H4 (cell line): ENCODE data around the gene ALCAM. TPM values are rescaled to one million over a fixed set of nuclear protein-coding genes. Genes with fewer than 3 reads are reported as not detected.

Source experiments
- DNase-seq: peaks from one replicate; pipeline ENCODE4 v3.0.0-alpha.2; 2015; ENCODE audit warnings: low spot score
- total RNA-seq: library from RNA; depleted of rRNA; stranded (reverse); fragments of >200 nt; shearing (Covaris generic); gene quantifications from 2 replicates; pipeline ENCODE4 v1.2.3, GENCODE V29; 2014; rRNA removed

The ALCAM gene
- total RNA-seq: 78.1 and 88.4 TPM in 2 replicates

DNA sequence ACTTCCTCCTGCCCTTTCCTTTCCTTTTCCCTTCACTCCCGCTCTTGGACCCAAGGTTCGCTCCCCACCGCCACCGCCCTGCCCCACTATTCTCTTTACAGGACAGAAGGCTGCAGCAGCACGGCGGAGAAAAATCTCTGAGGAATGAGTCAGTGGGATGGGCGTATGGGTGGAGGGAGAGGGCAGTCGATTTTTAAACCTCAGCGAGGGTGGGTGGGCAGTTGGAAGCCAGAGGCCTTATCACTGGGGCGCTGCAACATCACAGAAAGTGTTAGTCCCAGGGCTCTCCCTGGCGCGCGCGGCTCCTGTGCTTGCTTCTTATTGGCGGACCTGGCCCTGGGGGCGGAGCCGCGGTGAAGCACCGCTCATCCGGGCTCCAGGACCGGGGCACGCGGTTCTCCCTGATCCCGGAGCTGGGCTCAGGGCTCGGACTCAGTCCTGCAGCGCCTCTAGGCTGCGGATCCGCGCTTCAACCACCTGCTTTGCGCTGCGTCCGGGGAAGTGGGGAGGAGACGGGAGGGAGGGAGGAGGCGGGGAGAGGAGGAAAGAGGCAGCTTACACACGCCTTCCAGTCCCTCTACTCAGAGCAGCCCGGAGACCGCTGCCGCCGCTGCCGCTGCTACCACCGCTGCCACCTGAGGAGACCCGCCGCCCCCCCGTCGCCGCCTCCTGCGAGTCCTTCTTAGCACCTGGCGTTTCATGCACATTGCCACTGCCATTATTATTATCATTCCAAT, at the start of gene ALCAM:
ALCAM (plus strand) TSS at position 584 of the 737 bp plus-strand sequence.
- peak; percentile 98 for DNase-seq

DNA sequence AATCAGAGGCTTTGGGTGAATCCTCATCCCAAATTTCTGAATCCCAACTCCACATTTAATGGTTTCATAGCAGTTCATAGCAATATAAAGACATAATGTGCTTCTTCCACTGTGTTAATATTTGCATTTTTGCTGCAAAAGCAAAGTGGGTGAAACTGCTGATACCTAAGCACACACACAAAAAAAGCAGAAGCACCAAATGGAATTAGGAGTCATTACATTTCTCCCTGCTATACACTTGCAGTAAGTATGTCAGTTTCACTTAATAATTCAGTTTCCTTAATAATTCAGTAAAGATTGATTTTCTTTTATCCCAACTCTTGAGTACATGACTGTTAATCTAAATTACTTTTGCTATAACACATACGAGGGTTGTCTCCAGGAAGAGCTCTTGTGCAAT, 48.9 kb upstream of the ALCAM start:
- no peak for DNase-seq

DNA sequence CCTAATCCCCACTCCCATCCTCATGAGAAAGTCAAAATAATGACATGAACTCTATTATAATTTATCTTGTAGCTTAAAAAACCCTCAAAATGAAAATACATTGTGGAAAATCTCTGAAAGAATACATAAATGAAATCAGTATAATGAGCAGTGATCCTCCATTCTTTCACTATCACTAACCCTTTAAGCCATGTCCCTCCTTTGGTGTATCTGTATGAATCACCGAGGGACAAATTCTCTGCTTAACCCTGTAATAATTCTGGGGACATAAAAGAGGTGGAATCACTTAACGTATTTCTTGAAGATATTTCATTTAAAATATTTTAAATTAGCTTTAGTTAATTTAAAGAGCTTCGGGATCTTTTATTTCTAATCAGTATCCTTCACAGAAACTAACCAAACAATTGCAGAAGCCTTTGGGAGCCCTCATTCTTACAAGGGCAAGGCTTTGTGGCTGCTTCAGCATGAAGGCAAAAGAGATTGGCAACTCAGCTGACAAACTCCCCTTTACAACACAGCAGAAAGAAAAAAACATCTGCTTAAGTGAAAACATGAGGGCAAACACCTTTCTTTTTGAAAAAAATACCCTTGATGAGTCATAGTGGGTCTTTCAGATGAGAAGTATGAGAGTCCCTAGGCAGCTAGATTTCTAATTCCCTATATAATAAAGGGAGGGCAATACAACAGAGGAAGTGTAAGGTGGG, 44.0 kb upstream of the ALCAM start:
- DNase-seq: no peak

DNA sequence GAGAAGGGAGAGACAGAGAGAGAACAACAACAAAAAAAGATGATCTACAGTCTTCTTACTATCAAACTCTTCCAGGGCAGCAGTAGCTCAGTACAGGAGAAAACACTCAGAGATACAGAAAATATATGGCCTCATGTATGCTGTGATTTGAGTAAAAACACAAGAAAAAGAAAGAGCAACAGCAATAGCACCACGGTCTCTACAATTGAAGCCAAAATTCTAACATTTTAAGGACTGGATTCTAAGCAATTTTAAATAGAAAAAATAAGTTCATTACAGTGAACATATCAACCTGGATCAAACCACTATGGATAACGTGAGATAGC, 43.5 kb upstream of the ALCAM start:
- DNase-seq: no peak

DNA sequence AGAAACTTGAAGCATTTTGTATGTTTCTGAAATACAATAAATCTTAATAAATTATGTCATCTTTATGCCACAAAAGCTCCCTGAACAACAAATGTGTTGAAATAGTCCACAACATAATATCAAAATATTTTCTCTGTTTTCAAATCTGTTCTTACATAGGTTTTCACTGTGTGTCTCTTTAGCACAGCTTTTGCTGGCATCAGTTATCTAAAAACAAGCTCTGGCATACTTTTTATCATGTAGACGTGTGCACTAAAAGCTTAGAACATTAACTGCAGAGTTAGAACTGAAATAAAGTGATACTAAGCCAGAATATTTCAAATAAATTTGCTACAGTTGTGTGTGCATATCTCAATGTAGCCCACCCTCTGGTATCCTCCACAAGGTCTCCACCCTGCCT, 41.8 kb upstream of the ALCAM start:
- no peak for DNase-seq

DNA sequence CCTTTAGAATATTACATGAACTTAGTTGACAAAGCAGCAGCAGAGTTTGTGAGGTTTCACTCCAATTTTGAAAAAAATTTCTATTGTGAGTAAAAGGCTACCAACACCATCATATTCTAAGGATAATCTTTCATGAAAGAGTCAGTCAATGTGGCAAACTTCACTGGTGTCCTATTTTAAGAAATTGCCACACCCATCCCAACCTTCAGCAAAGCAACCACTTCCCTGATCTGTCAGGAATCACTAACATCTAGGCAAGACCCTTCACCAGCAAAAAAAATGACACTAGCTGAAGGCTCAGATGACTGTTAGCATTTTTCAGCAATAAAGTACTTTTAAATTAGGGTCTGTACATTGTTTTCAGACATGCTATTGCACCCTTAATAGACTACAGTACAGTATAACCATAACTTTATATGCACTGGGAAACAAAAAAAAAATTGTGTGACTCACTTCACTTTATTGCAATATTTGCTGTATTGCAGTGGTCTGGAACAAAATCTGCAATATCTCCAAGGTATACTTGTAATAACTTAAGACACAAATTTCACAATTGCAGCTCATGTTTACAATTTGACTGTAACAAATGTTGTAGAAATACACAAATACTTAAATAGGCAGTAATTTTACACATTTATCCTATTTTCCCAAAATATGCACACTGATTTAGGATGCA, 38.9 kb upstream of the ALCAM start:
- no peak for DNase-seq

DNA sequence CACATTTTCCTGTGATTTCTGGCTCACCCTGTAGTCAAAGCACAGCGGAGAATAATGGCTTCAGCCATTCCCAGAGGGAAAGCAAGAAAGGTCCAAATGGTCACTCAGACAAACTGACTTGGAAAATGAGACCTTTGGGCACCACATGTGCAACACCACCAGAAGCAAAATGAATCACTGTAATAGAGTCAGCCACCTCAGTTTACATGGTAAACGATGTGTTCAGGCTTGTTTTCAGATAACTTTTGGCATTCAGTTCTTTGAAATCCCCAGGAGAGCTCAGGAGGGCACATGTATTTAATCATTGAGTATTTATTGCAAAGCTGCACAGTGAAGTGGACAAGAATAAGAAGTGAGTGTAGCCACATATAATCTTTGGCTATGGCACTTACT, 38.4 kb upstream of the ALCAM start:
- DNase-seq: no peak

DNA sequence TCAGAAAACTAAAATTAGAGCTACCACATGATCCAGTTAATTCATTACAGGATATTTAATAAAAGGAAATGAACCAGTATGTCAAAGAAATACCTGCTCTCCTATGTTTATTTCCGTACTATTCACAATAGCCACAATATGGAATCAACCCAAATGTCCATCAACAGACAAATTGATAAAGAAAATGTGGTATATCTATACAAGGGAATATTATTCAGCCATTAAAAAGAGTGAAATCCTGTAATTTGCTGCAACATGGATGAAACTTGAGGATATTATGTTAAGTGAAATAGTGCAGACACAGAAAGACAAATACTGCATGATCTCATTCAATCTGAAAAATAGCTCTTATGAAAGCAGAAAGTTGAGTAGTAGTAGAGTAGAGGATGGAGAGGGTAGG, 33.7 kb upstream of the ALCAM start:
- no peak for DNase-seq

DNA sequence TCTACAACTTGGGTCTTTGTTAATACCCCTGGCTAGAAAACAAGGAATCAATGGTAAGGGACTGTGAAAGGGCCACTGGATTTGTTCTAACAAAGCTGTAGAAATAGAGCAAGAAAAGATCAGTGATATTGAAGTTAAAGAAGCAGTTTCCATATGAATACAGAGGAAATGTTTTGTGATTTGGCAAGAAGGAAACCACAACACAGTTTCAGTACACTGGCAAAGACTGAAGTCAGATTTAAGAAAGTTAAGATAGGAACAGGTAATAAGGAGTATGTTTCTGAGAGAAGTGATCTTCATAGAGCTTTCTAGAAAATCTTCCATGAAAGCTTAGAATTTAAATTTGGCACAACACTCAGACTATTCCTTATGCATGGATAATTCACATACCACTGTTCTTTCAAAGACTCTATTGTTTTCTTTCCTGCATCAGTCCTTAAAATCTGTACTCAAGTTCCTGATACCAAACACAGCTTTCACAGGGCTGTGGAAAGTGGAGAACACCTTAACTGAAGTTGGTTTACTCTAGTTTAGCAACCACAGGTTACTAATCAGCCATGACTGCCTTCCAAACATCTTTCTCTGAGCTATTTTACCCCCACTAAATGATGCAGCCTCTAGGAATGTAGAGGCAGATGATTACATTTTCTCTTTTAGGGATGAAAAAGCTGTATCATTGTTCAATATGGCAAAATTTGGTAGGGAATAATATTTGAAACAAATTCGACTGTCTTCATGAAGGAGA, 32.4 kb upstream of the ALCAM start:
- DNase-seq: no peak

DNA sequence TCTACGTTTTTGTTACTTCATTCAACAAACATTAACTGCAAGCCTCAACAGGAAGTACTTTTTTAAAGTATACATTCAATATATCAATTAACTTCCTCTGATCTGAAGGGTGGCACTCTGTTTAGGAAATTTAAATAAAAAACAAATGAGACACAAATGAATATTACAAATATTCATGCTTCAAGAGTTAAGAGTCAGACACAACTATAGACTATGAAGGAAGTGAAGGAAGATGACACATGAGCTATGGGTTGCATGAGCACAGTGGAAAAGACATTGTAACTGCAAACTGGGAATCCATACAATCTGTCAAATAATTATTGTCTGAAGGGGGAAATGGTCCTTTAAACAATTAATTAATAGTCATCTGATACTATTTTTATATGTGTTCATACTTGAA, 26.8 kb upstream of the ALCAM start:
- no peak for DNase-seq

DNA sequence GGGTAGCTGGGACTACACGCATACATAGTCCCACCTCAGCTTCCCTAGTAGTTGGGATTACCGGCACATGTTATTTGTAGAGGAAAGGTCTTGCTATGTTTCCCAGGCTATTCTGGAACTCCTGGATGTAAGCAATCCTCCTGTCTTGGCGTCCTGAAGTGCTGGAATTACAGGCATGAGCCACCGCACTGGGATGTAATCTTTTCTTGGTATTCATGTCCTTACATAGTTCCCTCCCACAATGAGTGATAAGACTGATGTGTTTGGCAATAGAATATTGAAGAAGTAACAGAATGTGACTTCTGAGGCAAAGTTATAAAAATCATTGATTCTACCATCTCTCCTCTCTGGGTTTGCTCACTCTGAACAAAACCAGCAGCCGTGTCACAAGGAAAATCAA, 22.7 kb upstream of the ALCAM start:
- no peak for DNase-seq

DNA sequence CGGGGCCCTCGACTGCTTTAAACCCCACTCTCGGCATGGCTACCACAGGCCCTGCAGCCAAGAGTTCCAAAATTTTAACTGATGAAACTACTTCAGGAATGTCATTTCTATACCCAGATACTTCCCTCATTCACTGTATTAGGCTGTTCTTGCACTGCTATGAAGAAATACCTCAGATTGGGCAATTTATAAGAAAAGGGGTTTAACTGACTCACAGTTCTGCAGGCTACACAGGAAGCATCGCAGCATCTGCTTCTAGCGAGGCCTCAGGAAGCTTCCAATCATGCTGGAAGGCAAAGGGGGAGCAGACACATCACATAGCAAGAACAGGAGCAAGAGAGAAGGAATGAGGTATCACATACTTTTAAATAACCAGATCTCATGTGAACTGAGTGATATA, 21.6 kb upstream of the ALCAM start:
- DNase-seq: no peak

DNA sequence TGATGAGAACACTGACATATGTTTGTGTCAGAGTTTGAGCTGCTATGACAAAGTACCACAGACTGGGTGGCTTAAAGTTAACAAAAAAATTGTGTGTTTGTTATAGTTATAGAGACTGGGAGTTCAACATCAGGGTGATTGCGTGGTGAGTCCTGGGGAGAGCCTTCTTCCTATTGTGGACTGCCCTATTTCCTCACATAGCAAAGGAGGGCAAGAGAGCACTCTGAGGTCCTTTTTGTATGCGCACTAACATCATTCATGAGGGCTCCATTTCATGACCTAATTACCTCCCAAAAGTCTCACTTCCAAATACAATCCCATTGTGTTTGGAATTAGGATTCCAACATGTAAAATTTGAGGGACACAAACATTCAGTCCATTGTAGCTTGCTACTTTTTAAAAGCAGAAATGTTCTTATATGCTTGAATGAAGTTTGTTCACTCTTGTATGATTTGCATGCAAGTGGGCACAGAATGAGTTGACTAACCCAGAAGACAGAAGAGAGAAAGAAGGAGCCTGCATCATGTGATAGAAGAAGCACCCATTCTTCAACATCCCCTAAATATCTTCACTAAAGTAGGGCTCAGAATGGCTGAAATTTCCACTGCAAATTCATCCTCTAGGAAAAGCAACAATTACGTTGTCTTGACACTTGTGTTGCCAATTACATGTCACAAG, 18.9 kb upstream of the ALCAM start:
- no peak for DNase-seq

DNA sequence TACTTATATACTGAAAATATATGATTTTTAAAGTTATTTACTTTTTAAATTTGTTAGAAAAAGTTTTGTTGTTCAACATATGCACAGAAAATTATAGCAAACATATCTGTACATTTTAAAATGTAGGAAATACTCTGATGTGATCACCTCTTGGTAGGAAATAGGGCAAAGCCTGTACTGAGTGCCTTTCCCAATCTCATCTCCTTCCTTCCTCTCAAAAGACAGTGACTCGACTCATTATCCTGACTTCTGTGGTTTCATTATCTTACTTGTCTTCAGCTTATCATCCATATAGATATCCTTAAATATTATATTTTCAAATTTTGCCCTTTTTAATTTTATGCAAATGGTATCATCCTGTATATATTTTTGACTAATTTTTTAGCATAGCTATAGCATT, 18.4 kb upstream of the ALCAM start:
- DNase-seq: no peak

DNA sequence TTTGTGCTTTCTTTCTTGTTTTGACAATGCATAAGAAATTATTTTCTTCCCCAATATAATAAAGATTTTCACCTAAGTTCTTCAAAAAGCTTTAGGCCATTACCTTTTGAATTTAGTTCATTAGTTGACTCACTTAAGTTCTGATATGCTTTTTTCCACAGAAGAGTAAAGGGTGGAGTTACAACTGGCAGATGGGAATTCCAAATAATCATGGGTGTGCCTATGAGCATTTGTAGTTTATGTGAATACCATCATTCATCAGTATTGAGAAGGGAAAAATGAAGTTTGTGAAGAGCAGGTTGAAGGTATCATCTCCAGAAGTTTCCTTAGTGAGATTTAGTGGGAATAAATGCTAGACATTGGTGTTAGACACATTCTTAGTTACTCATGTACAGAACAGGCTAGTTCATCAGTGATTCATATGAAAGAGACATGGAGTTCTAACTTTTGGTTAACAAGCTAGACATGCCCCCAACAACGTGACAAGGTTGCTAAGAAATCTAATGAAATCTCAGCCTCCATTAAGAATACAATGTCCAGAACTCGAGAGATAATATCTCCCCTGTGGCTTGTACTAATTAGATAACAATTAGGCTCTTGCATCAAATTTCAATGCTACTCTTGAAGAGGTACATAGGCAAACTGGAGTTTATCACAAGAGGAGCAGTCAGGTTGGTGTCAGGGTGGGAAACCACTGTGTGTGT, 16.9 kb upstream of the ALCAM start:
- no peak for DNase-seq

DNA sequence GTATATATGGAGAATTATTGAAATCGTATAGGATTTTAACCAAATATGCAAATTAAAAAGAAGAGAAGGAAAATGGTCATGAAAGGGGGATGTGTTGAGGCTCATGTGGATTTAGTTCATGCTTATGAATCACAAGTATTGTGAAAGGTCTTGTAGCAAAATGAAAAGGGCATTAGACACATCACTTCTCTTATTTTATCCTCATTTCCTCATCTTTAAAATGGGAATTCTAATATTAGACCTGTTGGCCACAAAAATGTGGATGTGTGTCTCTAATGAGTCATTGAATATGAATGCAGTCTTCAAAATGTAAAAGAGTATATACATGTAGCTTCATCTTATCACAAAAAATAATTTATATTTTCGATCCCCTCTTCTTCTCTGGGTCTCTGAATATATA, 14.9 kb upstream of the ALCAM start:
- no peak for DNase-seq

DNA sequence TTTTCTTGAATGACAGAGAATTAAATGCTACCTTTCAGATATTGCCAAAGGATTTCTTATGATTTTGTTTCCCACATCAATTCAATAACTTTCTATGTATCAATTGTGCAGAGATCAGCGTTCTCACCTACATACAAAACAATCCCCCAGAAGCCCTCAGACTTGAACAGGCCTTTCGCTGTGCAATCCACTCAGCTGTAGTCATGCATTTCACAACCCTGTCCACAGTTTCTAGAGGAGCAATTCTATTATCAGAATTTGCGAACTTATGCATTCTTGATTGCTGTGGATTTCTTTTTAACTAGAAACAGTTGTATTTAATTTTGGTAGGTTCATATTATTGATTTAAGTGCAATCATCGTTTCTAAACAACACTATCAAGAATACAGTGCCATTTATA, 13.7 kb upstream of the ALCAM start:
- no peak for DNase-seq

DNA sequence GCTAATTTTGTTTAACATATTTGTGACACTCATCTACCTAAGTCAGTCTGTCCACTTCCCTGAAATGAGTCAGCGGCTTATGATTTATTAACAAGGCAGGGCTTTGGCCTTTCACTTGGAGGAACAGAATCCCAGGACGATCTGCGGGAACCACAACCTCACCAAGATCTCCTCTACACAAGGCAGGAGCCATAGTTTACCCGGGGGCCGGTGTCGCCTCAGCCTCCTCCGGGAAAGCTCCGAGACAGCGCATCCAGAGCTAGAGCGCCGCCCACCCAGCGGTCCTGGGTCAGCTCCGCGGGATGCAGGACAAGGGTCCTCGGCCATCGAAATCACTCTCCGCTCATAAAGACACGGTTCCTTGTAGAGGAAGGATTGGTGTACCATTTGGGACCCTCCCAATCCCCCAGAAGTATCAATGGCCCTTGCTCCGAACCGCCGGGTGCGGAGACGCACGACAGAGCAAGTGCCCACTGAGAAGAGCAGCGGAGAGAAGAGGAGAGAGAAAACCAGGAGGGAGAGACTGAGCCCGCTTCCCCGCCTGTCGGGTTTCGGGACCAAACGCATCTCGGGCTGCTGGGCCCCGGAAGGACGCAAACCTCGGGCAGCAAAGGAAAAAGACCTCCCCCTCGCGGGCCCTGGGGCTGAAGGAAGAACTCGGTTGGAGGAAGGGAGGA, 13.1 kb upstream of the ALCAM start:
- peak; percentile 19 for DNase-seq

DNA sequence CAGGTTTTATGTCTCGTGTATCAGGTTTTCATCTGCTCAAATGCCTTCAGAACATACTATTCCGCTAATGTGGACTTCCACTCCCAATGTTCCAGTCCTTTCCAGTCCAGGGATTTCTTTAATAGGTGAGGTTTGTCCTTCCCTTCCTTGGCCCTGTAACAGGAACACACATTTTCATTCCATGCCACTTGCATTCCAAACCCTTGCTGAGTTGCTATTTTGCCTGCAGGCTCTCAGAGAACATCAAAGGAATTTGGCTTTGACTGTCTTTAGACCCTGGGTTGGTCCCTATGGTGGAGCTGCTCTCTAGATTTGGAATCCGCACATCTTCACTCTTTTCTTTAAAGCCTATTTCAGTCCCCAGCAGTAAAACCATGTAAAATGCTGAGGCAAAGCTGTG, 12.3 kb upstream of the ALCAM start:
- DNase-seq: no peak

DNA sequence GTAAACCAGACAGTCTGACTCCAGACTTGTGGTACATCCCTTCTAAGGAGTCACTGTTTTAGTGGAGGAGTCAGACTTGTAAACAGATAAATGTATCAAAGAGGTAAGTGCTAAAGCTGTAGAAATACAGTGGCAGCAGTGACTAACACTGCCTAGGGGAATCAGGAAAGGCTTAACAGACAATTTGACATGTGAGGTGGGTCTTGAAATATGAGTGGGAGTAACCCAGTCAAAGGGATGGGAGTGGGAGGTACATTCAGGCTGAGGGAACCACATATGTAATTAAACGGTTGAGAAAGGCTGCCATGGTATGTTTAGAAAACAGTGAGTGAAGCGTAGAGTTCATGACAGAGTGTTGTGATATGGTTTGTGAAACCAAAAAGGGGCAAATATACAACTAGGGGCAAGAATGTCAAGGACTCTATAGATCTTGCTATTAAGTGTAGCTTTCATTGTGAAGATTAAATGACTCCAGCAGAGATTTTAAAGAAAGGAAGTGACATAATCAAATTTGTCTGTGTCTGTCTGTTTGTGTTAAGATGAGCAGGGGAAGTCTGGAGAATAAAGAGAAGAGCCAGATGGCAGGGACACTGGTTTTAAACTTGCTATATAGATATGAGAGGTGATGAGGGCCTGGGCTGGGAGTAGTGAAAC, 11.2 kb upstream of the ALCAM start:
- peak; percentile 38 for DNase-seq
